HG03354 (cell line): ENCODE measurements around the gene CIPC.

ENCODE experiments used
- ATAC-seq: cut with Tn5 transposase; IDR thresholded peaks from one replicate; pipeline ENCODE4 v1.9.1; 2021; ENCODE audit warnings: mild to moderate bottlenecking; ENCODE audit not compliant: unreplicated experiment, poor library complexity, severe bottlenecking

The CIPC gene

GRCh38 chr14:77097700-77098528 lies at the start of gene CIPC:
CIPC (plus strand) TSS chr14:77098258; CDS start chr14:77105709, 7,451 bp downstream.
- peak; percentile 88 for ATAC-seq

GRCh38 chr14:77051116-77051515 lies 46.9 kb upstream of the CIPC start:
- ATAC-seq = no peak

- ATAC-seq = no peak
Measured at GRCh38 chr14:77052281-77053044, 45.6 kb upstream of the CIPC start.

- peak; percentile 80 for ATAC-seq
Measured at GRCh38 chr14:77053046-77053841, 44.8 kb upstream of the CIPC start.

- no peak for ATAC-seq
Measured at GRCh38 chr14:77055306-77055705, 42.8 kb upstream of the CIPC start.

- ATAC-seq = no peak
Measured at GRCh38 chr14:77055981-77056380, 42.1 kb upstream of the CIPC start.

GRCh38 chr14:77058117-77058516 lies 39.9 kb upstream of the CIPC start:
- ATAC-seq = no peak

- ATAC-seq = no peak
Measured at GRCh38 chr14:77058785-77059184, 39.3 kb upstream of the CIPC start.

- no peak for ATAC-seq
Measured at GRCh38 chr14:77059276-77059915, 38.7 kb upstream of the CIPC start.

GRCh38 chr14:77061630-77062257 lies 36.3 kb upstream of the CIPC start:
- ATAC-seq = no peak

GRCh38 chr14:77062261-77062660 lies 35.8 kb upstream of the CIPC start:
- no peak for ATAC-seq

GRCh38 chr14:77063571-77064171 lies 34.4 kb upstream of the CIPC start:
- ATAC-seq = no peak

GRCh38 chr14:77064521-77065178 lies 33.4 kb upstream of the CIPC start:
- no peak for ATAC-seq

- ATAC-seq = no peak
Measured at GRCh38 chr14:77065851-77066577, 32.0 kb upstream of the CIPC start.

- no peak for ATAC-seq
Measured at GRCh38 chr14:77066578-77067172, 31.4 kb upstream of the CIPC start.

GRCh38 chr14:77067632-77068516 lies 30.2 kb upstream of the CIPC start:
- peak; percentile 55 for ATAC-seq
